Dermis blood vessel endothelial cell (primary cell): ENCODE measurements around the gene UBE2O. TPM values are rescaled to one million over a fixed set of nuclear protein-coding genes. Genes with fewer than 3 reads are reported as not detected.
"Not testable (repeated sequence)": the region's sequence is repeated elsewhere in the genome, so short reads cannot be mapped to it uniquely, and the experiment has no call there.

ENCODE experiments used
- DNase-seq: peaks from one replicate; pipeline ENCODE4 v3.0.0; 2010
- total RNA-seq: library from RNA; depleted of rRNA; stranded (reverse); fragments of >200 nt; gene quantifications from 2 replicates; pipeline ENCODE4 v1.2.3, GENCODE V29; 2014

UBE2O gene
- total RNA-seq, 1 donor from 2014 or later: 20.9 TPM

GRCh38 chr17:76370261-76370993 is 82.5 kb downstream of the UBE2O start:
- DNase-seq: peak; percentile 90

- DNase-seq: no peak
These were observed 83.1 kb downstream of the UBE2O start for GRCh38 chr17:76369804-76370203.

GRCh38 chr17:76369379-76369778 is 83.6 kb downstream of the UBE2O start:
- no peak for DNase-seq

- DNase-seq: no peak
These were observed 84.4 kb downstream of the UBE2O start for GRCh38 chr17:76368545-76368944.

GRCh38 chr17:76367642-76368041 is 85.3 kb downstream of the UBE2O start:
- no peak for DNase-seq

GRCh38 chr17:76366247-76366646 is 86.7 kb downstream of the UBE2O start:
- no peak for DNase-seq

- DNase-seq: peak; percentile 53
These were observed 87.6 kb downstream of the UBE2O start for GRCh38 chr17:76365256-76365903.

GRCh38 chr17:76363107-76363842 is 89.7 kb downstream of the UBE2O start:
- no peak for DNase-seq

- DNase-seq: no peak
These were observed 92.5 kb downstream of the UBE2O start for GRCh38 chr17:76360461-76360860.

- not testable (repeated sequence) for DNase-seq
These were observed 93.2 kb downstream of the UBE2O start for GRCh38 chr17:76359776-76360175.

GRCh38 chr17:76359375-76359774 is 93.6 kb downstream of the UBE2O start:
- DNase-seq: no peak

- no peak for DNase-seq
These were observed 95.3 kb downstream of the UBE2O start for GRCh38 chr17:76357597-76358158.

GRCh38 chr17:76356803-76357456 is 96.0 kb downstream of the UBE2O start:
- no peak for DNase-seq

GRCh38 chr17:76354747-76355310 is 98.1 kb downstream of the UBE2O start:
- DNase-seq: no peak

GRCh38 chr17:76354317-76354729 is 98.6 kb downstream of the UBE2O start:
- no peak for DNase-seq

- DNase-seq: peak; percentile 94
These were observed 99.2 kb downstream of the UBE2O start, which contains the start of gene PRPSAP1 for GRCh38 chr17:76353599-76354316. Gene PRPSAP1, minus strand, starts transcription at chr17:76353916. Its CDS starts 213 bp downstream, at chr17:76353703.

- DNase-seq: peak; percentile 49
These were observed 99.9 kb downstream of the UBE2O start for GRCh38 chr17:76353004-76353598.

- DNase-seq: no peak
These were observed 101.4 kb downstream of the UBE2O start for GRCh38 chr17:76351526-76352071.

- no peak for DNase-seq
These were observed 102.5 kb downstream of the UBE2O start for GRCh38 chr17:76350463-76350862.

- DNase-seq: not testable (repeated sequence)
These were observed 106.0 kb downstream of the UBE2O start for GRCh38 chr17:76346936-76347335.
